ENCODE measurements around the gene RAB27B.
A peak's percentile ranks its signal among the peaks of the same experiment; 100 is the strongest.

RAB27B gene

GRCh38 chr18:54872681-54873080 lies 44.4 kb downstream of the RAB27B start:
- peak; percentile 52 for DNase-seq

DNA sequence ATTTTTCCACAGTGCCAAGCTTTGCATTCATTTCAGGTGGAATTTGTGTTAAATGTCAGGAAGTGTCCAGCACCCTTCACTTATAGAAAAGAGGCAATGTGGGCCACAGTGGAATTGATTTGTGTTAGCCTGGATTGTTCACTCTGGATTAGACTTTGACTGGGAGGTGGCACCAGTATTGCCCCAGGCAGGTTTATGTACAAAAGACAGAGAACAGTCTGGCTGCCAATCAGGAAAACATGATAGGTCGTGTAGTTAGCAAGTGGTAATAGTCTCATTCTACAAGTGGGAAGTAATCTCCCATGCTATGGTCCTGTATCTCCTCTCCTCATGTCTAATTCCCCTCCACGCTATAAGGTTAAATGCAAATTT lies 45.6 kb downstream of the RAB27B start:
- DNase-seq: peak; percentile 36

GRCh38 chr18:54875063-54875462 lies 46.8 kb downstream of the RAB27B start:
- no peak for DNase-seq

GRCh38 chr18:54877076-54877475 lies 48.8 kb downstream of the RAB27B start:
- DNase-seq: no peak

- DNase-seq: peak; percentile 85
Measured at GRCh38 chr18:54878159-54878622, 49.9 kb downstream of the RAB27B start.

DNA sequence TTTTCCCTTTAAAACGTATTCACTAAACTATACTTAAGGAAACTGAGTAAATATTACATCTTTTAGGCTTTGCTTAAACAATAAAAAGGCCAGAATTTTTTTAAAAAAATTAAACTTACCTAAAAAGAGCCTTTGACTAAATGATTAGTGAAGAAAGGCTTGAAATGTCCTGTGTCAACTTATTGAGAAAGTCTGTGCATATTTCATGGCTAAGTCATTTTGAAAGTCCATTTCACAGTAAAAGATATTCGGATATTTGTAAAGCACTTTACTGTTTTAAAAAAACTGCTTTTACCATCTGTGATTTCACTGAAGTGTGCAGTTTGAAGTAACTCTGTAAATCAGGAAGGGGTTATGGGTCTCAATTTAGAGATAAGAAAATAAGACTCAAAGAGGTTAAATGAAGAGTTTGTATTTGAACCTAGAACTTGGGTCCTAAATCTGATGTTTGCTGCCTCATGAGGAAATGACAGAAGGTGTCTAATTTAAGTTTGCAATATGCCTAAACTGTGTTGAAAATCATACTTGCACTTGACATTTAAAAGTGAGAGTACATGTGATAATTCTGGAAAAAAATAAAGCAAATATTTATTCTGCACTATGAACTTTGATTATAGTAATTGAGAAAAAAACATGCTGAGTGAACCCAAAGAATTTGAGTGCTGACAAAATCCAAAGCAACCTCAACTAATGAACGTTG lies 50.5 kb downstream of the RAB27B start:
- no peak for DNase-seq

DNA sequence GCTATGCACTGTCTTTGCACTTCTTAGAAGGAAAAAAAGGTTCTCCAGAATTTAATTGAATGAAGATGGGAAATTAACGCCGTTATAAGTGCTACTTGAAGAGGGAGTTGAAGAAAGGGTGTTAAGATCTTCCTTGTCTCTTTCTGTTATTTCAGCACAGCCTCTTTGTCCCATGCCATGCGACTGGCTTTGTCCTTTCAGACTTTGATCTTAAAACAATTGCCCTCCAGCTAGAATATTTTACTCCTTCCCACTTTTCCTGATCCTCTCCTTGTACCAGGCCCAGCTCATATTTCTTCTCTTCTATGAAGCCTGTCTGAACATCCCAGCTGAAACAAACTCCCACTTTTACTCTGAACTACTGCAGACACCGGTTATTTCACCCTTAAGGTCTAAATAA lies 51.4 kb downstream of the RAB27B start:
- no peak for DNase-seq

GRCh38 chr18:54880395-54881105 lies 52.3 kb downstream of the RAB27B start:
- no peak for DNase-seq

DNA sequence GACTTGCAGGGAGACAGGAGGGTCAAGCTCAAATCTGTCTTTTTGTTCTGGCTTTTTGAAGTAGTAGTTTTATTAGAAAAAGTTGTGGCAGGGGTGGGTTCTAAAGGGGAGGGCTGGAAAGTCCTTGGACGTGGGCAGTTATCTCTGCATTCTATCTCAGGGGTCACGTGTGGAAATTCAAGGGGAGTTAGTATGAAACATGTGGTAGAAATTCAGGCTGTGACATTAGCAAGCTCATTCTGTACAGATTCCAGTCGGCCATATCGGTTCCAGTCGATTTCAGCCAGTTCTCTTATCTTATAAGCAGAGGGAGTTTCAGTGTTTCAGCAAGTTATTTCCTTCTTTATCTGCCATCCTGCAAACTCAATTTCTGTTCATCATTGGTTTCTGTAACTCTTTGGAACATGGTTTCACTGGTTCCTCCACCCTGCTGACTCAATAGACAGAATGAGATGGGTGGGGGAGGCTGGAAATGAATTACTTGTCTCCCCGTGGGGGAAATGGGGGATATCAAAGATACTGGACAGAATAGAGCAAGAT lies 53.0 kb downstream of the RAB27B start:
- DNase-seq: peak; percentile 77

DNA sequence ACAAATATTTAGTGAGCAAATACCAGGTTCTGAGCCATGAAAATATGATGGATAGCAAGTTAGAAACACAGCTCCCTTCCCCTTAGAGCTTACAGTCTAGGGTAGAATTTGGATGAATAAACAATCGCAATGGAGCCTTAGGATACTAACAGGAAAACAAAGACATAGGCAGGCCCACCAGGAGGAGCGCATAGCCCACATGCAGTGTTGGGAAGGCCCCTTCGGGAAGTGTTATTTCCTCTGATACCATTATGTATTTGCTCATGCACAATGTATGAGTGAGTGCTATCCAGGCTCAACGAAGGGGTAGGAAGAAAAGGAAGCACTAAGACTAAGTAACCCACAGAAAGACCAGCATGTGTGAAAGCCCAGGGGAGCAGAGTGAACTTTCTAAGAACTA lies 54.0 kb downstream of the RAB27B start:
- no peak for DNase-seq

DNA sequence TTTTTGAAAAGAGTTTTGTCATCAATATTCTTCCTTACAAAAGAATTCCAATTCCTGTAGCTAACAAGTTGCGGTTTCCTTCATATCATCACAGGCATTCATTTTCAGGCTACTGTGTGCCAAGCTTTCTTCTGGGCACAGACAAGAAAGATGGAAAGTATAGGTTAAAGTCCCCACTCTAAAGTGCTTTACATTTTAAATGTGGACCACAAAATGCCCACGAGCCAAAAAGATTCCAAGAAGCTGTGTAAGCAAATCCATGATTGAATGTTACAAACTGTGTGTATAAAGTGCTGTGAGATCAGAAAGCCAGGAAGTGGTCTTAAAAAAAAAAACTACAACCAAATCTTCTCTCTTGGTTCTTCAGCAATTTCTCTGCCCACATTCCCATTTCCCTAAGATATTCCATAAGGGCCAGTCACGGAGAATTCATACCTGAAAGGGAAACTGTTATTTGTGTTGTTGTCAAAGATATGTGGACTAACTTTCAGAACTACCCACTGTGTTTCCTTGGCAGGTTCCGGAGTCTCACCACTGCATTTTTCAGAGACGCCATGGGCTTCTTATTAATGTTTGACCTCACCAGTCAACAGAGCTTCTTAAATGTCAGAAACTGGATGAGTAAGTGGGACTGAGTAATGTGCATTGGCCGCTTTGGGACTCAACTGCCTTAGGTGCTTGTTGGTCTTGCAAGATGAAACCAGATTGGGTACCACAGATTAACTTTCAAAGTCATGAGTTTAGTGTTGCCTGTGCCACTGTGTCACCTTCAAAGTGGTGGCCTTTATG lies 55.7 kb downstream of the RAB27B start:
- no peak for DNase-seq

GRCh38 chr18:54888378-54888777 lies 60.1 kb downstream of the RAB27B start:
- no peak for DNase-seq

DNA sequence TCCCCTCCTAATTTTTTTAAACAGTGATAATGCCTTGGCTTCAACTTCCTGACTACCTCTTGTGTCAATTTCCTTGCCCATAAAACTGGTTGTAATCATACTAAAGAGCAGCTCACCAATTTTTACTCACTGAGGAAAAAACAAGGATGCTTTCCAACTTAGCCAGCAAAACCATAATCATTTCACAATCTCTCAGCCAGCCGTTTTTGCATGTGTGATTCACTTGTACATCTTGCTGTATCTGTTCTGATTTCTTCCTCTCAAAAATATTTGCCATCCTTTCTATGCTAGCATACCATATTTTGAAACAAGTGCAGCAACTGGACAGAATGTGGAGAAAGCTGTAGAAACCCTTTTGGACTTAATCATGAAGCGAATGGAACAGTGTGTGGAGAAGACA lies 60.7 kb downstream of the RAB27B start:
- DNase-seq: no peak

GRCh38 chr18:54899500-54899899 lies 71.2 kb downstream of the RAB27B start:
- DNase-seq: no peak

DNA sequence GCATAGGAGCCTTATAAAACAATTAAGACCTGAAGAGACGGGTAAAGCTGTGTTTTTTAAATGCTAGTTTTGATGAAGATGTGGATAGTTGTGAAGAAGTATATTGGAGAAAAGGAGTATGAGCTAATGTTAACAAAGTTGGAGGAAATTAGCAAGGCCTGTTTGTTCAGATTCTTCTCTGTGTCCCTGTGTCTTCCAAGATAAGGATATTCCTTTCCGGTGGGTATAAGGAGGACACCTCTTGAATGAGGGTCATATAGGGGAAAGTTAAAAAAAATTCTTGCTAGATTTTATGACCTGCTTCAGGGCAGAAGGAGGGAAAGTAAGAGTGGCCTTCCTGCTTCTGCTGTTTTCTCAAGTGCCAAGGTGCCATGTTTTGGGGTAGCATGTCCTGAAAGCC lies 72.0 kb downstream of the RAB27B start:
- peak; percentile 20 for DNase-seq

- DNase-seq: no peak
Measured at GRCh38 chr18:54904581-54904980, 76.3 kb downstream of the RAB27B start.

- DNase-seq: no peak
Measured at GRCh38 chr18:54905629-54906028, 77.4 kb downstream of the RAB27B start.

DNA sequence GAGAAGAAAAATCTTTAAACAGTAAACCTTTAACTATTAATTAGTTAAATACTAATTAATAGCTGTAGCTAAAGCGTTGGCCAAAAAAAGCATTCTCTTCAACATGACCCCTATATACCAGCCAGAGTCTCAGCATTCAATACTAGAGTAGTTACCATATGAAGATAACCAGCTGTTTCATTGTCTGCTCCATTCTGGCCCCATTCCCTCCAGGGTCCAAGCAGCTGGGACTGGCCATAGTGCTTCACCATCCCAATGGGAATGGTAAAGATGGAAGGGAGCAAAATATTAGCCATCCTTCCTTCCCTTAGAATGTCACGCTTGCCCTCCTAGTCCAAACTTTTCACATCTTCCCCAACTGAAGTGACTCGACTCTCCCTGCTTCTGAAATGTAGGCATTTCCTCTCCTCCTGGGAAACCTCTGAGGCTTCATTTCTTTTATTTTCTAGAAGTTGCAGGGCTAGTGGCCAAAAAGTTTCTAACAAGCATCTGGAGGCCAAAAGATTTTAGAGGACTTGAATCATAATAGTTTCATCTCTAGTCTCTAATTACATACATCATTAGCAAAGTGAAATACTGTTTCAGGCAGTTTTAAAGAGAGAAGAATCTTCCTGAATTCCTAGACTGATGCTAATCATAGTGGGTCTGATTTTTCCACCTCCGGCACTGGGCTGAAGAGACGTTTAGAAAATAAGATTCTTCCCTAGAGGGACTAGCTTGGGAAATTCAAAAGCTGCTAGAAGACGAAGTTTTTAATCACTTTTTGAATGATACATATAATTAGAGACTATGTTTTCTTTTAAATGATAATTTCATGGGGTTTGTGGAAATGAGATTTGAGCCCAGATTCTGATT lies 78.3 kb downstream of the RAB27B start:
- DNase-seq: no peak

GRCh38 chr18:54909538-54909937 lies 81.3 kb downstream of the RAB27B start:
- DNase-seq: no peak

DNA sequence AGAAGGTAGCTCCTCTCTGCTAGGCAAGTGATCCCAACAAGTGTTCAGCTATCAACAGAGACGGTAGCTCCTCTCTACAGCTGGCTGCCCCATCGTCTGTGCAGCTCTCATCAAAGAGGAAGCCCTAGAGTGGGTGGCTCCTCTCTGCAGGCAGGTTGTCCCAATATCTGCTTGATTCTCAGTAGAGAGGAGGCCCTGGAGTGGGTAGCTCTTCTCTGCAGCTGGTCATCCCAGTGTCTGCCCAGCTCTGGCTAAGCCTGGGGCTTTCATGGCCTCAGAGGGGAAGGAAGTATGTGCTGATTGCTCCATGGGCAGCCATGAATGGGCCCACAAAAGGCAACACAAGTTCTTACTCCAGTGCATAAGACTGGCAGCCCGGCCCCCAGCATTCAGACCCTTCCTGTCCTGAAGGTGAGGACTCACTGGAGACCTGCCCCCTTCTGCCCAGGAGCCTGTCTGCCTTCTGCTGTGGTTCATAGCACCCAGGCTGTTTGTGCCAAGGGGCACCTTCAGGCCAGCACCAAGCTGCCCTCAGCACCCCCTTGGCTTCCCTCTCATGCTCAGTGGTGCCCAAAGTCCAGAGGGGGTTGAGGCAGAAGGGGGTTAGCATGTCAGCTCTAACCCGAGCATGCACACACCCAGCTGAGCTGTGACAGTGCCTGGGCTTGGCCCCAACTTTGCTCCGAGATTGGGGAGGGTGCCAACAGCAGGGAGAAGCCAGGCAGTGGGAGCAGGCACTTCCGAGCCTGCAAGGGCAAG lies 82.1 kb downstream of the RAB27B start:
- no peak for DNase-seq

GRCh38 chr18:54911551-54911950 lies 83.3 kb downstream of the RAB27B start:
- no peak for DNase-seq

- DNase-seq: no peak
Measured at GRCh38 chr18:54914816-54915215, 86.5 kb downstream of the RAB27B start.
